HCT116 (cell line): ENCODE measurements around the gene PGPEP1. TPM values are rescaled to one million over a fixed set of nuclear protein-coding genes. Genes with fewer than 3 reads are reported as not detected.

Experiments used
- ATAC-seq: fragments of 200-7000 bp; cut with Tn5 transposase; 2 replicates; pipeline ENCODE4 v1.9.1; 2020; ENCODE audit warnings: mild to moderate bottlenecking, moderate library complexity
- BruUV-seq: library from RNA; stranded (reverse); fragments of 400-500 nt; replicated peaks from 2 replicates; lab custom pipeline; 2021; lab: Mats Ljungman, UMichigan
- CTCF ChIA-PET: fragments of 300-600 bp; sonication (Branson Sonifier 250); formaldehyde crosslinking; loops from one replicate; lab custom pipeline; 2021; ENCODE audit warnings: antibody characterized with exemption; lab: Charles Lee
- POLR2A ChIA-PET: fragments of 300-600, 350-600 bp; sonication (Branson Sonifier 250); formaldehyde crosslinking; loops from one replicate; lab custom pipeline; 2021; ENCODE audit warnings: antibody characterized with exemption; lab: Charles Lee
- RAD21 ChIA-PET, 2 experiments: fragments of 300-600 bp; sonication (Branson Sonifier 250); formaldehyde crosslinking; loops; one replicate each; lab custom pipeline; 2023; ENCODE audit warnings: low total read pairs in 2 of 2; ENCODE audit not compliant: uncharacterized antibody in 2 of 2, unreplicated experiment in 2 of 2, low non-redundant PET in 1 of 2; lab: Charles Lee
- DNase-seq: peaks from one replicate; pipeline ENCODE4 v3.0.0-alpha.2; 2010; ENCODE audit warnings: low read depth, low spot score
- H2AFZ ChIP-seq: fragments of 200-600 bp; shearing (Covaris generic), sonication (generic); 2 replicates; pipeline ENCODE4 v1.6.1; 2017; ENCODE audit warnings: low read depth, mixed run types, mixed read lengths, antibody characterized with exemption, low read length; ENCODE audit not compliant: poor library complexity, severe bottlenecking
- H3K27ac ChIP-seq: 2 replicates; pipeline ENCODE4 v1.5.1; 2012; ENCODE audit warnings: low read depth, low read length
- H3K27me3 ChIP-seq: fragments of 200-600 bp; sonication (generic); 2 replicates; pipeline ENCODE4 v1.6.1; 2016; ENCODE audit warnings: mixed run types, low read length, mixed read lengths; ENCODE audit not compliant: insufficient read depth
- H3K36me3 ChIP-seq, 2 experiments: fragments of 200-500 bp in 1 of 2; fragments of 200-600 bp in 1 of 2; sonication (Bioruptor generic) in 1 of 2; sonication (generic) in 1 of 2; 2 replicates each; pipeline versions ENCODE4 v1.5.1 to v1.6.1; 2014 to 2016; ENCODE audit warnings: low read length in 2 of 2, inconsistent platforms in 1 of 2, mixed read lengths in 1 of 2, mixed run types in 1 of 2; ENCODE audit not compliant: insufficient read depth in 2 of 2, control insufficient read depth in 1 of 2
- H3K4me1 ChIP-seq, 2 experiments: fragments of 200-600 bp in 1 of 2; sonication (generic) in 1 of 2; 2 replicates each; pipeline versions ENCODE4 v1.5.1 to v1.6.1; 2012 to 2017; ENCODE audit warnings: low read length in 2 of 2, inconsistent platforms in 1 of 2, mild to moderate bottlenecking in 1 of 2, mixed read lengths in 1 of 2, mixed run types in 1 of 2, moderate library complexity in 1 of 2; ENCODE audit not compliant: insufficient read depth in 2 of 2, control insufficient read depth in 1 of 2
- H3K4me2 ChIP-seq: fragments of 200-600 bp; sonication (generic); 2 replicates; pipeline ENCODE4 v1.6.1; 2017; ENCODE audit warnings: mixed run types, low read length, mixed read lengths
- H3K4me3 ChIP-seq, 2 experiments: fragments of 200-600 bp in 1 of 2; sonication (generic) in 1 of 2; replicated peaks in 1 of 2; 2 replicates each; pipeline ENCODE4 v1.5.1; 2011 to 2016; ENCODE audit warnings: low read length in 2 of 2, control low read depth in 1 of 2, low read depth in 1 of 2, mild to moderate bottlenecking in 1 of 2, mixed read lengths in 1 of 2, mixed run types in 1 of 2
- H3K79me2 ChIP-seq: fragments of 200-600 bp; sonication (generic); 2 replicates; pipeline ENCODE4 v1.6.1; 2017; ENCODE audit warnings: mild to moderate bottlenecking, mixed run types, low read length, moderate library complexity, mixed read lengths; ENCODE audit not compliant: insufficient read depth
- H3K9ac ChIP-seq: fragments of 200-600 bp; sonication (generic); 2 replicates; pipeline ENCODE4 v1.6.1; 2016; ENCODE audit warnings: low read length, mixed read lengths
- H3K9me2 ChIP-seq: fragments of 200-600 bp; sonication (generic), shearing (Covaris generic); 2 replicates; pipeline ENCODE4 v1.6.1; 2017; ENCODE audit warnings: mixed run types, mild to moderate bottlenecking, moderate library complexity; ENCODE audit not compliant: insufficient read depth
- H3K9me3 ChIP-seq, 2 experiments: fragments of 200-500 bp in 1 of 2; fragments of 200-600 bp in 1 of 2; sonication (Bioruptor generic) in 1 of 2; sonication (generic) in 1 of 2; 2 replicates each; pipeline ENCODE4 v1.6.1; 2014 to 2017; ENCODE audit warnings: low read length in 2 of 2, mixed read lengths in 2 of 2, inconsistent platforms in 1 of 2, low read depth in 1 of 2, mild to moderate bottlenecking in 1 of 2, mixed run types in 1 of 2, moderate library complexity in 1 of 2; ENCODE audit not compliant: control insufficient read depth in 1 of 2, insufficient read depth in 1 of 2
- H4K20me1 ChIP-seq: fragments of 200-600 bp; sonication (generic), shearing (Covaris generic); 2 replicates; pipeline ENCODE4 v1.6.1; 2017; ENCODE audit warnings: mixed run types, mild to moderate bottlenecking, moderate library complexity; ENCODE audit not compliant: insufficient read depth
- ELF1 ChIP-seq: IDR thresholded peaks from 2 replicates; pipeline ENCODE4 v1.6.1; 2012; ENCODE audit warnings: low read depth, borderline replicate concordance
- EZH2 ChIP-seq: fragments of 200-600 bp; sonication (generic); IDR thresholded peaks from 2 replicates; pipeline ENCODE4 v1.6.1; 2017; ENCODE audit warnings: antibody characterized with exemption, mixed run types
- JUND ChIP-seq: IDR thresholded peaks from 2 replicates; pipeline ENCODE4 v1.6.1; 2012
- POLR2AphosphoS5 ChIP-seq: IDR thresholded peaks from 2 replicates; pipeline ENCODE4 v1.6.1; 2011; ENCODE audit warnings: mild to moderate bottlenecking, low read depth, low read length, moderate library complexity
- SIN3A ChIP-seq: IDR thresholded peaks from 2 replicates; pipeline ENCODE4 v1.6.1; 2012; ENCODE audit warnings: low read depth
- SP1 ChIP-seq: IDR thresholded peaks from 2 replicates; pipeline ENCODE4 v1.6.1; 2012; ENCODE audit warnings: low read depth
- TCF7L2 ChIP-seq: IDR thresholded peaks from 2 replicates; pipeline ENCODE4 v1.7.0; 2011; ENCODE audit warnings: borderline replicate concordance, inconsistent platforms; ENCODE audit not compliant: insufficient read depth, insufficient read length; ENCODE audit errors: extremely low read depth
- ZBTB33 ChIP-seq: IDR thresholded peaks from 2 replicates; pipeline ENCODE4 v1.6.1; 2011; ENCODE audit warnings: mild to moderate bottlenecking, low read length, moderate library complexity; ENCODE audit not compliant: insufficient replicate concordance; ENCODE audit errors: extremely low read depth
- ZFX ChIP-seq: fragments of 450-650 bp; IDR thresholded peaks from 2 replicates; pipeline ENCODE4 v1.6.1; 2017
- ZNF274 ChIP-seq: fragments of 200-500 bp; sonication (Bioruptor generic); IDR thresholded peaks from 2 replicates; pipeline ENCODE4 v1.6.1; 2014; ENCODE audit warnings: mild to moderate bottlenecking, low read depth, low read length, inconsistent platforms
- intact Hi-C: fragments of 100-400 bp; cut with micrococcal nuclease; formaldehyde crosslinking; loops from 2 replicates; pipeline ENCODE4 v1.10.0; 2022
- total RNA-seq: library from RNA; stranded (reverse); gene quantifications from one replicate; pipeline ENCODE4 v1.2.1, GENCODE V29; 2021; ENCODE audit not compliant: unreplicated experiment

PGPEP1 gene
- total RNA-seq, 1 experiment from 2014 or later, result 30.9 TPM

DNA sequence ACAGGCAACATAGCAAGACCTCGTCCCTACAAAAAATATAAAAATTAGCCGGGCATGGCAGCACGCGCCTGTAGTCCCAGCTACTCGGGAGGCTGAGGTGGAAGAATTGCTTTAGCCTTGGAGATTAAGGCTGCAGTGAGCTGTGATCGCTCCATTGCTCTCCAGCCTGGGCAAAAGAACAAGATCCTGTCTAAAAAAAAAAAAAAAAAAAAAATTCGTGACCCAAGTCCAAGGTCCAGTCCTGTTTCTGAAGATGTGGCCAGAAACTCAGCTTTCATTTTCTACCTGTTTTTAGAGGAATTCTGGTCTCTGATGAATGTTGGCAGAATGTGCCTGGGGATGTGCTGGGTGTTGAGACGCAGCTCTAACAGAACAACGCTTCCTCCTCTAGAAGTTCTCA, 1.9 kb upstream of the PGPEP1 start:
- H3K27ac ChIP-seq, result no peak overlapping the region
- H3K36me3 ChIP-seq, result no peaks in the 10 kb centered on the region; a peak in 2 of 4 replicates
- peaks cover 9 to 44% of the 10 kb centered on the region in 2 experiments; a peak in 3 of 4 replicates for H3K4me1 ChIP-seq
- ChIA-PET POLR2A (interaction anchor here (1.5 to 2.3 kb wide), 3 partner anchors 10 to 59 kb away, joined by 6 to 19 read pairs (median 14); partner anchors contain the start of gene JUND), RAD21 (interaction anchor here in 1 of 2 experiments (2.2 kb wide), 1 partner anchor 59 kb away, joined by 5 read pairs; no protein-coding TSS in a partner anchor)
- H4K20me1 ChIP-seq, result no peaks in the 10 kb centered on the region
- DNase-seq, result no peak
- no peak overlapping the region for H3K4me3 ChIP-seq
- no peak overlapping the region for H3K4me2 ChIP-seq
- H3K9me2 ChIP-seq, result no peaks in the 10 kb centered on the region
- BruUV-seq, result no TSS peak
- no peak overlapping the region for H3K9ac ChIP-seq
- no peaks in the 10 kb centered on the region for H3K79me2 ChIP-seq
- intact Hi-C loops, result no loop called here
- H3K9me3 ChIP-seq, result no peaks in the 10 kb centered on the region
- no peak for ATAC-seq
- TF ChIP-seq ZBTB33 (no peak), ZFX (no peak), JUND (no peak), POLR2AphosphoS5 (no peak), SP1 (no peak), TCF7L2 (no peak), ELF1 (no peak), SIN3A (no peak), EZH2 (no peak), ZNF274 (no peak)
- TF ChIP-seq, all 23 proteins: peak for 0
- Histone ChIP-seq H3K27me3 (no peaks in the 10 kb centered on the region), H2AFZ (no peak overlapping the region)
- CTCF ChIA-PET, result interaction anchor here (0.9 to 4.1 kb wide), 6 partner anchors 10 to 71 kb away, joined by 3 to 31 read pairs (median 4); no protein-coding TSS in a partner anchor
